Upper lobe of left lung (tissue), 6 donors: ENCODE measurements around the gene PAK3. TPM values are rescaled to one million over a fixed set of nuclear protein-coding genes. Genes with fewer than 3 reads are reported as not detected.

Experiments used
- ATAC-seq, 2 donors: fragments of 200-7000 bp; cut with Tn5 transposase; one replicate each; pipeline ENCODE4 v1.9.1; 2022; ENCODE audit warnings: mild to moderate bottlenecking in 2 of 2, moderate library complexity in 2 of 2; ENCODE audit not compliant: low FRiP score in 2 of 2
- DNase-seq, 2 donors: peaks; one replicate each; pipeline ENCODE4 v3.0.0-alpha.2; 2019 to 2020
- H3K27ac ChIP-seq, 4 donors: fragments of 200-600 bp; sonication (generic); one replicate each; pipeline ENCODE4 v1.5.1; 2016 to 2019
- H3K27me3 ChIP-seq, 4 donors: fragments of 200-600 bp; sonication (generic); one replicate each; pipeline ENCODE4 v1.5.1; 2017 to 2019
- H3K36me3 ChIP-seq, 4 donors: fragments of 200-600 bp; sonication (generic); one replicate each; pipeline ENCODE4 v1.5.1; 2016 to 2019
- H3K4me1 ChIP-seq, 4 donors: fragments of 200-600 bp; sonication (generic); one replicate each; pipeline ENCODE4 v1.5.1; 2018 to 2019
- H3K4me3 ChIP-seq, 4 donors: fragments of 200-600 bp; sonication (generic); one replicate each; pipeline ENCODE4 v1.5.1; 2017 to 2019; ENCODE audit warnings: mild to moderate bottlenecking in 2 of 4, moderate library complexity in 1 of 4
- H3K9me3 ChIP-seq, 4 donors: fragments of 200-600 bp; sonication (generic); one replicate each; pipeline ENCODE4 v1.5.1; 2018 to 2019
- EP300 ChIP-seq, 4 donors: sonication (generic); formaldehyde crosslinking; IDR thresholded peaks; one replicate each; pipeline ENCODE4 v1.5.1; 2017; ENCODE audit warnings: antibody characterized with exemption in 4 of 4, control low read depth in 2 of 4
- POLR2A ChIP-seq, 4 donors: fragments of 450-650 bp; IDR thresholded peaks; one replicate each; pipeline ENCODE4 v1.5.1; 2016 to 2017; ENCODE audit warnings: antibody characterized with exemption in 4 of 4, mild to moderate bottlenecking in 2 of 4
- POLR2AphosphoS5 ChIP-seq, 2 donors: sonication (generic); formaldehyde crosslinking; IDR thresholded peaks; one replicate each; pipeline ENCODE4 v1.5.1; 2017; ENCODE audit warnings: antibody characterized with exemption in 2 of 2
- WGBS, 2 donors: methylation state at CpG; one replicate each; pipeline ENCODE4 v1.1.5; 2017 to 2018; 5-methylcytosine and 5-hydroxymethylcytosine counted together
- total RNA-seq, 6 donors: library from RNA; depleted of rRNA in 4 of 6; stranded (reverse); fragments of >200 nt in 4 of 6; gene quantifications; one replicate each; pipeline versions ENCODE4 v1.1.0 to v1.2.1, GENCODE V29; 2016 to 2021
- TF ChIP-seq, protein P1 (sequence below), 6 experiments: fragments of 450-650 bp in 4 of 6; fragments of 200-600 bp in 2 of 6; sonication (generic) in 2 of 6; IDR thresholded peaks; one replicate each; pipeline ENCODE4 v1.5.1; 2016 to 2019; ENCODE audit warnings: antibody characterized with exemption in 6 of 6
- donor health status: DM: no; HTN: no; CAD: no; lungs with moderate emphysema.
- donor health status: DM: no; HTN: yes; CAD: no; lungs with severe emphysema.

The PAK3 gene
- total RNA-seq, 6 donors from 2014 or later: 1.1 to 1.6 (median 1.3) TPM; not detected in 1

DNA sequence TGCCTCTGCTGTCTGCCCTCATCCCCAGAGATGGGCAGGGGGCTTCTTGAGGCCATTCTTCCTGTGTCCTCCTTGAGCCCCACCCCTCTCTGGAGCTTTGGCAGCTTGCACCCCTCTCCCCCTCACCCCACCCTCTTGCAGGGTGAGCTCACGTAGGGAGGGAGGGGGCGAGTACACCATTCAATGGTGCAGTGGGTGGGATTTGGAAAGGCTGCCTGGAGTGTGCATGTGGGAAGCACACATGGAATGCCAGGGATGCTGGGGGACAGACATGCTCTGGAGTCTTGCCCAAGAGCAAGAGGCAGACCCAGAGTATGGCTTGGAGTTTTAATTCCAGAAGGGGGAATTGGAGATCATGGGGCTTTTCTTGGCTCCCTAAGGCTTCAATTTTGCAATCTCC, 5.6 kb downstream of the PAK3 start:
- TF ChIP-seq, protein P1, sequence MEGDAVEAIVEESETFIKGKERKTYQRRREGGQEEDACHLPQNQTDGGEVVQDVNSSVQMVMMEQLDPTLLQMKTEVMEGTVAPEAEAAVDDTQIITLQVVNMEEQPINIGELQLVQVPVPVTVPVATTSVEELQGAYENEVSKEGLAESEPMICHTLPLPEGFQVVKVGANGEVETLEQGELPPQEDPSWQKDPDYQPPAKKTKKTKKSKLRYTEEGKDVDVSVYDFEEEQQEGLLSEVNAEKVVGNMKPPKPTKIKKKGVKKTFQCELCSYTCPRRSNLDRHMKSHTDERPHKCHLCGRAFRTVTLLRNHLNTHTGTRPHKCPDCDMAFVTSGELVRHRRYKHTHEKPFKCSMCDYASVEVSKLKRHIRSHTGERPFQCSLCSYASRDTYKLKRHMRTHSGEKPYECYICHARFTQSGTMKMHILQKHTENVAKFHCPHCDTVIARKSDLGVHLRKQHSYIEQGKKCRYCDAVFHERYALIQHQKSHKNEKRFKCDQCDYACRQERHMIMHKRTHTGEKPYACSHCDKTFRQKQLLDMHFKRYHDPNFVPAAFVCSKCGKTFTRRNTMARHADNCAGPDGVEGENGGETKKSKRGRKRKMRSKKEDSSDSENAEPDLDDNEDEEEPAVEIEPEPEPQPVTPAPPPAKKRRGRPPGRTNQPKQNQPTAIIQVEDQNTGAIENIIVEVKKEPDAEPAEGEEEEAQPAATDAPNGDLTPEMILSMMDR (IDR thresholded peaks at IDR 0.05): no peak
- TF ChIP-seq POLR2A (IDR thresholded peaks at IDR 0.05) (no peak), EP300 (IDR thresholded peaks at IDR 0.05) (no peak), POLR2AphosphoS5 (IDR thresholded peaks at IDR 0.05) (no peak)
- peaks cover 0 to 5% (median 0%) of the 10 kb centered on the region in 4 donors for H3K27me3 ChIP-seq
- DNase-seq (no peak), ATAC-seq (no peak)
- H3K9me3 ChIP-seq: no peaks in the 10 kb centered on the region
- WGBS, 2 donors: 53 to 83% methylated on average over 1 to 2 of the region's 2 CpGs
- no peak overlapping the region for H3K4me3 ChIP-seq
- no peak overlapping the region for H3K27ac ChIP-seq
- peaks cover 0 to 6% (median 0%) of the 10 kb centered on the region in 4 donors for H3K4me1 ChIP-seq
- no peaks in the 10 kb centered on the region for H3K36me3 ChIP-seq

DNA sequence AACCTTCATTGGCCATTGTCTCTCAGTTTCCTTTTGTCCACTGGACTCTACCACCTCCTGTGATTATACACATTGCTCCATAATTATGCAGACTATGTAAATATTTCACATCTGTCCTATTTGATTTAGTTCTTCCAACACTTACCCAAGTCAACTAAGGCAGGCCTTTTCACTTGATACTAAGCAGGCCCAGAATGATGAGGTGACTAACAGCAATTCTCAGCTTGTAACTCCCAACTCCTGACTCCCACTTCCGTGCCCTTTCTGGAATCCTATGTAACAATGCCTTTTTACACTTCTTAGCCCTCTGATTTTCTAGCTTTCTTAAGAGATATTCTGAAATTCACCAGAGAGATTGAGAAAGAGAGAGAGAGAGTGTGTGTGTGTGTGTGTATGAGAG, 6.6 kb downstream of the PAK3 start:
- Histone ChIP-seq H3K4me1 (peaks cover 0 to 6% (median 0%) of the 10 kb centered on the region in 4 donors), H3K27me3 (peaks cover 0 to 5% (median 0%) of the 10 kb centered on the region in 4 donors), H3K9me3 (no peaks in the 10 kb centered on the region), H3K27ac (peak overlapping the region in 1 of 4 donors; percentile 3), H3K36me3 (no peaks in the 10 kb centered on the region), H3K4me3 (no peak overlapping the region)
- DNase-seq (no peak), ATAC-seq (no peak)
- no peak for TF ChIP-seq POLR2A (IDR thresholded peaks at IDR 0.05)
- TF ChIP-seq, protein P1 (IDR thresholded peaks at IDR 0.05): no peak
- TF ChIP-seq POLR2AphosphoS5 (IDR thresholded peaks at IDR 0.05): no peak
- WGBS, 2 donors: 76 to 80% methylated on average over 1 of the region's 1 CpG

DNA sequence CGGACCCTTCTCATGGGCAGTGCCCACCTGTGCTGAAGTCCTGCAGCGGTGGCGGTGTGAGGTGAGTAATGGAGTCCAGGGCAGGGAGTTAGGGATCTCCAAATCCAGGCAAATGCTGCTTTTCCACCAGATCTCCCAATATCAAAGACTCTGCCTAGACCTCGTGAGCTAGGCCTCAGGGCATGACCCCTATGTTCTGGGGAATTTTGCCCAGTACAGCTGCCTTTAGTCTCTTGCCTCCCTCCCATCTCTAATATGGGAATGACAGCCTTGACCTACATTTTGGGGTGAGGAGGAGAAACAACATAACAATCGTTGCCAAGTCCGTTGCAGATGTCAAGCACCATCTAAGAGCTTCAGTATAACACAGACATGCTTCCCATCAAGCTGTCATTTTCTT, 7.3 kb downstream of the PAK3 start:
- Histone ChIP-seq H3K9me3 (no peaks in the 10 kb centered on the region), H3K36me3 (no peaks in the 10 kb centered on the region), H3K27me3 (peaks cover 0 to 5% (median 0%) of the 10 kb centered on the region in 4 donors), H3K4me3 (no peak overlapping the region), H3K27ac (peak overlapping the region in 1 of 4 donors; percentile 49), H3K4me1 (peaks cover 0 to 6% (median 0%) of the 10 kb centered on the region in 4 donors)
- ATAC-seq (peak in 1 of 2 donors; percentile 12), DNase-seq (no peak)
- TF ChIP-seq EP300 (IDR thresholded peaks at IDR 0.05): no peak
- no peak for TF ChIP-seq POLR2AphosphoS5 (IDR thresholded peaks at IDR 0.05)
- 66 to 67% methylated on average over 3 to 6 of the region's 6 CpGs for WGBS, 2 donors

DNA sequence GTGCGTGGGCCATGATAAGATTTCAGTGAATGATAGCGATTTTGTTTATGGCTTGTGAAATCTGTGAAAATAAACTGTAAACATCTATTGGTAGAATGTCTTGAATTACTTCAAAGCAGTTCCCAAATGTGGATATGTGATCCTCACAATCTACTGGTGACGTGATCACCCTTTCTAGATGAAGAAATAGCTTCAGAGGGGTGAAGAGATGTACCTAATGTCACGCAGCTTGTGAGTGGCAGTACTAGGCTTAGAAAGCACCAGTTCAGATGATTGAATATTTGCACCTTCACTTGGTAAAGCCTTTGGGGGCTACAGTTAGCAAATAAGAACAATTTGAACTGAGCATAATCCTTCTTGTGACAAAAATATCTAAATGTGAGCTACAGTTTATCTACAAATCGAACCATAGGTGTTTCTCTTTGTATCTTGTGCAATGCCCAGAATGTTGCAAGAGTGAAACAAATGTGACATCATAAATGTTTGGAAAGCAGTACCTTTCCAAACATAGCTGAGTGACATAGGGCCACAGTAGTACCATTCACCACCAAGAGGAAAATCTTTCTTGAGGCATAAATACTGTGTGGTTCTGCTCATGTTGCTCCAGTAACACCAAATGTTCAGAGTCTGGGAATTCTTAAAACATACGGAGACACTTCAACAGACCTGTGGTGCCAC, 14.2 kb downstream of the PAK3 start:
- Histone ChIP-seq H3K9me3 (no peaks in the 10 kb centered on the region), H3K27me3 (no peaks in the 10 kb centered on the region), H3K36me3 (no peaks in the 10 kb centered on the region), H3K4me1 (no peaks in the 10 kb centered on the region), H3K27ac (no peak overlapping the region), H3K4me3 (no peak overlapping the region)
- WGBS, 2 donors: 76 to 77% methylated on average over 5 to 6 of the region's 6 CpGs
- DNase-seq: no peak
- TF ChIP-seq POLR2AphosphoS5 (IDR thresholded peaks at IDR 0.05) (no peak), EP300 (IDR thresholded peaks at IDR 0.05) (no peak), POLR2A (IDR thresholded peaks at IDR 0.05) (no peak)
- TF ChIP-seq, protein P1 (IDR thresholded peaks at IDR 0.05): no peak
- ATAC-seq: no peak

DNA sequence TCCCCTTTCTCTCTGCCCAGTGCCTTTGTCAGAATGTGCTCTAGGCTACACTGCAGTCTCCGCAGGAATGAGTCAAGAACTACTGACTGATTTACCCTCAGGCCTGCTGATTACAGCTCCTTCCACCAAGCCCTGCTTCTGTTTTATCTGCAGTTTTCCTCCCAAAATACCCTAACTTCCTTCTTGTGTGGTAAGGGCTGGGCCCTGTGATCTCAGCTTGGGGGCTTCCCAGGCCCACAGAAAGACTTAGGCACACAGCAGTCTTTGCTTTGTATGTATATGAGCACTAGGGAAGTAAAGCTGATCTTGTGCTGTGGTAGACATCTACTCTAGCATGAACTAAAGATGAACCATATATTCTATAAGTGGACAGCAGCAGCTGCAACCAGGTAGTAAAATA, 18.8 kb downstream of the PAK3 start:
- DNase-seq: no peak
- Histone ChIP-seq H3K36me3 (no peaks in the 10 kb centered on the region), H3K27me3 (no peaks in the 10 kb centered on the region), H3K4me3 (no peak overlapping the region), H3K9me3 (no peaks in the 10 kb centered on the region), H3K27ac (no peak overlapping the region), H3K4me1 (no peaks in the 10 kb centered on the region)
- ATAC-seq: no peak
- TF ChIP-seq POLR2A (IDR thresholded peaks at IDR 0.05) (no peak), POLR2AphosphoS5 (IDR thresholded peaks at IDR 0.05) (no peak), EP300 (IDR thresholded peaks at IDR 0.05) (no peak)
- TF ChIP-seq, protein P1 (IDR thresholded peaks at IDR 0.05): no peak
- 68 to 100% methylated on average over 1 of the region's 1 CpG for WGBS, 2 donors
